ENCODE data around the gene SMC6. TPM values are rescaled to one million over a fixed set of nuclear protein-coding genes. Genes with fewer than 3 reads are reported as not detected.

SMC6 gene
- total RNA-seq, 2 donors from 2014 or later, result 9.9 to 11.9 TPM

DNA sequence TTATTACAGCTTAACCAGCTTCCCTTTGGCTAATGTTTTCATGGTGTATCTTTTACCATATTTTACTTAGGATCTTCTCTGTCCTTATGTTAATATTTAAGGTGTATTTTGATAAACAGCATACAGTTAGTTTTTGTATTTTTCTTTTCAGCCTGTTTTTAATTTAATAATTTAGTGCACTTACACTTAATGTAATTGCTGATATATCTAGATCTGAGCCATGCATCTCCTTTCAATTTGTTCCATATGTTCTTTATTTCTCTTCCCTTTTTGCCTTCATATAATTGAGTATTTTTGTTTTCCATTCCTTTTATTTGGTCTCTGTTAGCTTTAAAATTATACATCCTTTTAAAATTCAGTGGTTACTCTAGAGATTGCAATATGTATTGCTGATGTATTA, 78.8 kb downstream of the SMC6 start:
- Histone ChIP-seq H3K27me3 (no peaks in the 10 kb centered on the region), H3K4me3 (no peak overlapping the region), H3K36me3 (replicated peaks in 1 of 2; ENCODE audit: insufficient read depth in 1 of 2, low read depth in 2 of 2) (peaks cover 0 to under 1% of the 10 kb centered on the region in 2 donors), H3K4me1 (no peaks in the 10 kb centered on the region), H3K9me3 (no peaks in the 10 kb centered on the region), H3K27ac (no peak overlapping the region)
- no peak for ATAC-seq
- no peak for TF ChIP-seq POLR2A (IDR thresholded peaks at IDR 0.05)
- TF ChIP-seq, protein P1, sequence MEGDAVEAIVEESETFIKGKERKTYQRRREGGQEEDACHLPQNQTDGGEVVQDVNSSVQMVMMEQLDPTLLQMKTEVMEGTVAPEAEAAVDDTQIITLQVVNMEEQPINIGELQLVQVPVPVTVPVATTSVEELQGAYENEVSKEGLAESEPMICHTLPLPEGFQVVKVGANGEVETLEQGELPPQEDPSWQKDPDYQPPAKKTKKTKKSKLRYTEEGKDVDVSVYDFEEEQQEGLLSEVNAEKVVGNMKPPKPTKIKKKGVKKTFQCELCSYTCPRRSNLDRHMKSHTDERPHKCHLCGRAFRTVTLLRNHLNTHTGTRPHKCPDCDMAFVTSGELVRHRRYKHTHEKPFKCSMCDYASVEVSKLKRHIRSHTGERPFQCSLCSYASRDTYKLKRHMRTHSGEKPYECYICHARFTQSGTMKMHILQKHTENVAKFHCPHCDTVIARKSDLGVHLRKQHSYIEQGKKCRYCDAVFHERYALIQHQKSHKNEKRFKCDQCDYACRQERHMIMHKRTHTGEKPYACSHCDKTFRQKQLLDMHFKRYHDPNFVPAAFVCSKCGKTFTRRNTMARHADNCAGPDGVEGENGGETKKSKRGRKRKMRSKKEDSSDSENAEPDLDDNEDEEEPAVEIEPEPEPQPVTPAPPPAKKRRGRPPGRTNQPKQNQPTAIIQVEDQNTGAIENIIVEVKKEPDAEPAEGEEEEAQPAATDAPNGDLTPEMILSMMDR (IDR thresholded peaks at IDR 0.05), result no peak
- intact Hi-C loops (cut with DNase I), result no loop called here
- no peak for DNase-seq

DNA sequence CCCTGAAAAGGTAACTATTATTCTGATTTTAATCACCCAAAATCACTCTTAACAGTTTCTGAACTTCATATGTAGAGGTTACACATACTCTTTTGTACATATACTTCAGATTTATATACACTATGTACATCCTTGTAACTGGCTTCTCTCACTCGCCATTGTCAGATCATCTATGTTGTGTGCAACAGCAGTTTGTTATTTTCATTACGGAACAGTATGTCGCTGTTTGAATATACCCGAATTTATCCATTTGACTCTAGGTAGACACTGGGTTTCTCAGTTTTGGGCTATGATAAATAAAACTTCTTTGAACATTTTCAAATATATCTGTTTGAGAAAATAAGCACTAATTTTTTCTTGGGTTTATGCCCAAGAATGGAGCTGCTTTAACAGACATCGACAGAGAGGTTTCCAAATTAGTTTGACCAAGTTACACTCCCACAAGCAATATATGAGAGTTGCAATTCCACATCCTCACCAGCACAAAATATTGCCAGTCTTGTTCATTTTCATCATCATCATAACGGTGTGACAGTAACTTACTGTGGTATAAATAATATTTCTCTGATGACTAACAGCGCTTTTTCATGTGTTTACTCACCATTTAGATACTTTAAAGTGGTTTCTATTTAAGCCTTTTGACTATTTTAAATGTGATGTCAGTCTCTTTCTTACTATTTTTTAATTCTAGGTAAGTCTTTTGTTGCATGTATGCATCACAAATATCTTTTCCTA, 80.9 kb downstream of the SMC6 start:
- no peak for TF ChIP-seq POLR2A (IDR thresholded peaks at IDR 0.05)
- TF ChIP-seq, protein P1 (IDR thresholded peaks at IDR 0.05), result no peak
- H3K9me3 ChIP-seq, result no peaks in the 10 kb centered on the region
- ATAC-seq (no peak), DNase-seq (no peak)
- no peaks in the 10 kb centered on the region for H3K4me1 ChIP-seq
- H3K27ac ChIP-seq, result no peak overlapping the region
- intact Hi-C loops (cut with DNase I), result no loop called here
- no peaks in the 10 kb centered on the region for H3K27me3 ChIP-seq
- peaks cover 0 to 3% of the 10 kb centered on the region in 2 donors for H3K36me3 ChIP-seq (replicated peaks in 1 of 2; ENCODE audit: insufficient read depth in 1 of 2, low read depth in 2 of 2)
- H3K4me3 ChIP-seq, result no peak overlapping the region
- 78 to 84% methylated on average over 7 of the region's 7 CpGs for WGBS, 2 donors

DNA sequence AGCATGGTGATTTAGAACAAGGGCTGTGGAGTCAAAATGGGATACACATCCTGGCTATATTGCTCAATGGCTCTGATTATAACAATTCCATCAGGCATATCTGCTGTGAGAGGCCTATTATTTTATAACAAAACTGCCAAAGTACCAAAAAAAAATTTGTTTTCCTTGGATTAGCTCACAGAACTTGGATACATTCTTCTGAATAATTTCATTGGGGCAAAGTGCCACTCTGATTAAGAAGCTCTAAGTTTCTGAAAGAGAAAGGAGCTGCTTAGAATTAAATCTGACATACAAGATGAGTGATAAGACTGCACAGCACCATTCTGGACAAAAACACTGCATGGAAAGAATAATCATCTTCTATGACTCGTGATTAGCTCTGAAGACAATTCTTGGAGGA, 85.7 kb downstream of the SMC6 start:
- ATAC-seq (no peak), DNase-seq (no peak)
- WGBS, 2 donors, result 88 to 90% methylated on average over 1 of the region's 1 CpG
- Histone ChIP-seq H3K36me3 (replicated peaks in 1 of 2; ENCODE audit: insufficient read depth in 1 of 2, low read depth in 2 of 2) (peaks cover 0 to 3% of the 10 kb centered on the region in 2 donors), H3K4me3 (no peak overlapping the region), H3K27ac (no peak overlapping the region), H3K27me3 (no peaks in the 10 kb centered on the region), H3K9me3 (no peaks in the 10 kb centered on the region), H3K4me1 (no peaks in the 10 kb centered on the region)
- no peak for TF ChIP-seq POLR2A (IDR thresholded peaks at IDR 0.05)
- TF ChIP-seq, protein P1 (IDR thresholded peaks at IDR 0.05), result no peak
- intact Hi-C loops (cut with DNase I), result no loop called here

DNA sequence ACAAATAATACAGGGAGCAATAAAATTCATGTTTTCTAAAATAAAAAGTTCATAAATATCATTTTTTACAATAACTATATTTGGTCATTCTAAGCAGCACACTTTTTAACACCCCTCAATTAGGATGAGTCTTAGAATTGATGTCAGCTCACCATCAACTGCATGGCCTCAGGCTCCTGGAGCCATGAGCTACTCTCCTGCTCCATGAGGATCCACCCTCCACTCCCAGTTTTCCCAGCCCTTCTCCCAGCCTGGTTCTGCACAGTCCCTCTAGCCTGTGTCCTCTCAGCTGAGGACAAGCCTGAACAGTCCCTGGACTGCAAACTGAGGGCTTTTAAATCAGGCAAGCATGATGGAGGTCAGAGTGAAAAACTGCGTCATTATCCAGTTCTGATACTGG, 89.1 kb downstream of the SMC6 start:
- Histone ChIP-seq H3K27ac (no peak overlapping the region), H3K27me3 (no peaks in the 10 kb centered on the region), H3K36me3 (replicated peaks in 1 of 2; ENCODE audit: insufficient read depth in 1 of 2, low read depth in 2 of 2) (no peaks in the 10 kb centered on the region), H3K9me3 (no peaks in the 10 kb centered on the region), H3K4me3 (no peak overlapping the region), H3K4me1 (no peaks in the 10 kb centered on the region)
- ATAC-seq, result no peak
- 84 to 100% methylated on average over 1 of the region's 1 CpG for WGBS, 2 donors
- no peak for DNase-seq
- intact Hi-C loops (cut with DNase I), result no loop called here
- no peak for TF ChIP-seq POLR2A (IDR thresholded peaks at IDR 0.05)
- TF ChIP-seq, protein P1 (IDR thresholded peaks at IDR 0.05), result no peak

DNA sequence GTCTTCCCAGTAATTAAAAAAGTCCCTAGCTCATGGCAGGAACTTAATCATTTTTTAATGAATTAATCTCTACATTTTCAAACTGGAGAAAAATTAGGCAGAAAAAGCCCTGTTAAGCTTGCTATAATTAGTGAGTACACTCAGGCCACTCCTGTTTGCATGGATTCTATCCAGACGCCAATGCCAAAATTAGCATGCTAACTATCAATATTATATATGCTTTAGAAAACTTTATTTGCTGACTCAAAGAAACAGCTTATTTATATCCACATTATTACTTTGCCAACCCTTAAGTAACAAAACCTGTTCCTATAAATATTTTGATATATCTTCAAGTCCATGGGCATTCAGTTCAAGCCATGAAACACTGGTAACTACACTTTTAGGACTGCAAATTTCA, 90.9 kb downstream of the SMC6 start:
- Histone ChIP-seq H3K36me3 (replicated peaks in 1 of 2; ENCODE audit: insufficient read depth in 1 of 2, low read depth in 2 of 2) (no peaks in the 10 kb centered on the region), H3K27ac (no peak overlapping the region), H3K9me3 (no peaks in the 10 kb centered on the region), H3K4me1 (no peaks in the 10 kb centered on the region), H3K27me3 (no peaks in the 10 kb centered on the region), H3K4me3 (no peak overlapping the region)
- no peak for ATAC-seq
- intact Hi-C loops (cut with DNase I), result no loop called here
- 59 to 64% methylated on average over 1 of the region's 1 CpG for WGBS, 2 donors
- no peak for DNase-seq
- TF ChIP-seq POLR2A (IDR thresholded peaks at IDR 0.05), result no peak
- TF ChIP-seq, protein P1 (IDR thresholded peaks at IDR 0.05), result no peak
